ENCODE data around the gene SOS1. TPM values are rescaled to one million over a fixed set of nuclear protein-coding genes. Genes with fewer than 3 reads are reported as not detected.

Gene SOS1
- total RNA-seq, 1 donor from 2014 or later, result 14.1 TPM

DNA sequence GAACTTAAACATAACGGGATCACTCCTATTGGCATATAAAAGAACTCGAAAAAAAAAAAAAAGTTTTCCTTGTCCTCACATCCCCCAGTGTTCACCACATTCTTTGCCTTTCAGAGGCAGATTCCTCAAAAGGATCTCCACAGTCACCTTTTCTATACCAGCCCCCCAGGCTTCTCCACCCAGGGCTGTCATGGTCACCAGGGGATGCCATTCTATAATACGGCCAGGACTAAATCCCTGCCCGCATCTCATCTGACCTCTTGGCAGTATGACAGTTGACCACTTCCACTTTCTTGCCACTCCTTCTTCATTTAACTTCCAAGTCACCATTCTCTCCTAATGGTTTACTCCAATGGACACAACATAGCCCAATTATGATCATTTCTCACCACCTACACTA is 29.3 kb downstream of the SOS1 start:
- H3K27ac ChIP-seq (ENCODE audit: low read depth, low read length), result no peak overlapping the region

DNA sequence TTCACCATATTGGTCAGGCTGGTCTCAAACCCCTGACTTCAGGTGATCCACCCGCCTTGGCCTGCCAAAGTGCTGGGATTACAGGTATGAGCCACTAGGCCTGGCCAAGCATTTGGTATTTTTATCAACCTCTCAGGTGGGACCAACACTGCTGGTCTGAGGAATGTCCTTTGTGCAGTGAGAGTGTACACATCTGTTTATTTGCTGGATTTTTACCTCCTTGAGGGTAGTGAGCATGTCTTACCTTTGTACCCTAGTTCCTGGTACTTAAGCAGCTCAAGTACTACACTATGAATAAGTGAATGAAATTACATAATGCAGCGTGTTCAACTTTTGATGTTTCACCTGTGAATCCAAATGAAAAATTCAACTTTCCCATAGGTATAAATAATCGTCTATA is 29.8 kb downstream of the SOS1 start:
- H3K9ac ChIP-seq (ENCODE audit: low read depth in 1 of 3, low read length in 3 of 3), result no peak overlapping the region
- H3K36me3 ChIP-seq (ENCODE audit: control insufficient read depth in 3 of 3, insufficient read depth in 3 of 3, low read length in 3 of 3), result no peaks in the 10 kb centered on the region
- no peak overlapping the region for H3K27ac ChIP-seq (ENCODE audit: low read depth, low read length)
- H3K9me3 ChIP-seq (ENCODE audit: control insufficient read depth in 3 of 3, low read length in 3 of 3), result no peaks in the 10 kb centered on the region
- peaks cover 3 to 11% (median 8%) of the 10 kb centered on the region in 3 donors for H3K4me1 ChIP-seq (ENCODE audit: control insufficient read depth in 3 of 3, insufficient read depth in 3 of 3, low read length in 3 of 3)
- no peak overlapping the region for H3K4me3 ChIP-seq (ENCODE audit: low read length in 3 of 3)
- H3K27me3 ChIP-seq (ENCODE audit: control insufficient read depth in 3 of 3, insufficient read depth in 3 of 3, low read length in 3 of 3), result no peaks in the 10 kb centered on the region

More for the DNA sequence above, 29.3 kb downstream of the SOS1 start:
- no peak overlapping the region for H3K9ac ChIP-seq (ENCODE audit: low read depth in 1 of 3, low read length in 3 of 3)
- no peak overlapping the region for H3K4me3 ChIP-seq (ENCODE audit: low read length in 3 of 3)
- peaks cover 3 to 11% (median 8%) of the 10 kb centered on the region in 3 donors for H3K4me1 ChIP-seq (ENCODE audit: control insufficient read depth in 3 of 3, insufficient read depth in 3 of 3, low read length in 3 of 3)
- no peaks in the 10 kb centered on the region for H3K27me3 ChIP-seq (ENCODE audit: control insufficient read depth in 3 of 3, insufficient read depth in 3 of 3, low read length in 3 of 3)
- H3K36me3 ChIP-seq (ENCODE audit: control insufficient read depth in 3 of 3, insufficient read depth in 3 of 3, low read length in 3 of 3), result no peaks in the 10 kb centered on the region
- H3K9me3 ChIP-seq (ENCODE audit: control insufficient read depth in 3 of 3, low read length in 3 of 3), result no peaks in the 10 kb centered on the region

DNA sequence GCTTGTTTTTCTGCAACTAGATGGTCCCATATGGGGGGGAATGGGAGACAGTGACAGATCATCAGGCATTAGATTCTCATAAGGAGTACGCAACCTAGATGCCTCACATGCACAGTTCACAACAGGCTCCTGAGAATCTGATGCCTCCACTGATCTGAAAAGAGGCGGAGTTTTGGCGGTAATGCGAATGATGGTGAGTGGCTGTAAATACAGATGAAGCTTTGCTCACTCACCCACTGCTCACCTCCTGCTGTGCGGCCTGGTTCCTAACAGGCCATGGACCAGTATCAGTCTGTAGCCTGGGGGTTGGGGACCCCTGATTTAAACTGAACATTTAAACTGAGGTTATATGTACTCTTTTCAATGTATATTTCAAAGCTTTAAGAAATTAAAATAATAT is 40.7 kb downstream of the SOS1 start:
- Histone ChIP-seq H3K4me3 (ENCODE audit: low read length in 3 of 3) (no peak overlapping the region), H3K36me3 (ENCODE audit: control insufficient read depth in 3 of 3, insufficient read depth in 3 of 3, low read length in 3 of 3) (no peaks in the 10 kb centered on the region), H3K4me1 (ENCODE audit: control insufficient read depth in 3 of 3, insufficient read depth in 3 of 3, low read length in 3 of 3) (no peaks in the 10 kb centered on the region), H3K9me3 (ENCODE audit: control insufficient read depth in 3 of 3, low read length in 3 of 3) (no peaks in the 10 kb centered on the region), H3K9ac (ENCODE audit: low read depth in 1 of 3, low read length in 3 of 3) (no peak overlapping the region), H3K27ac (ENCODE audit: low read depth, low read length) (no peak overlapping the region), H3K27me3 (ENCODE audit: control insufficient read depth in 3 of 3, insufficient read depth in 3 of 3, low read length in 3 of 3) (no peaks in the 10 kb centered on the region)

DNA sequence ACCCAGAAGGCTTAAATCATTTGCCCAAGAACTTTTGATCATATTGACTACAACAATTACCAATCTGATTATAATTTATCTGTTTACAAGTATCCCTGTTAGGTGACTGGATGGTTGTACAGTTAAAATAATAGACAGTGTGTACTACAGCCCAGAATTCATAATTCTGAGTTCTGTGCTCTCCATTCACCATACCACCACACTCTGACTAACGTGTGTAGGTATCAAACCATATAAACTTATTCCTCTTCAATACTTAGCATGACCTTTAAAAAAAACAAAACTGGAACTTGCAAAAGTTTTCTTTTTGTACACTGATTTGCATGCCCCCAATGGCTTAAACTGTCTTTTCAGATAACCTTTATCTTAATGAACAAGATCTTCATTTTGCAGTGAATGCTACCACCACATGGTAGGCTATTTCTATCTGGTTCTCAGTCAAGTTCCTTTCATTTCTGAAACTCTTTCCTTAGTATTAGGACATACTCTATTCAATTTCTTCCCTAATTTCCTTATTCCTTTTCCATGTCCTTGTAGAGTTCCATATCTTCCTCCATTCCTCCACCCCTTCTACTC is 50.9 kb downstream of the SOS1 start:
- Histone ChIP-seq H3K27me3 (ENCODE audit: control insufficient read depth in 3 of 3, insufficient read depth in 3 of 3, low read length in 3 of 3) (no peaks in the 10 kb centered on the region), H3K9me3 (ENCODE audit: control insufficient read depth in 3 of 3, low read length in 3 of 3) (no peaks in the 10 kb centered on the region), H3K27ac (ENCODE audit: low read depth, low read length) (no peak overlapping the region), H3K36me3 (ENCODE audit: control insufficient read depth in 3 of 3, insufficient read depth in 3 of 3, low read length in 3 of 3) (peaks cover 3 to 11% (median 4%) of the 10 kb centered on the region in 3 donors), H3K4me1 (ENCODE audit: control insufficient read depth in 3 of 3, insufficient read depth in 3 of 3, low read length in 3 of 3) (peaks cover 0 to 4% (median 0%) of the 10 kb centered on the region in 3 donors), H3K9ac (ENCODE audit: low read depth in 1 of 3, low read length in 3 of 3) (no peak overlapping the region), H3K4me3 (ENCODE audit: low read length in 3 of 3) (no peak overlapping the region)

DNA sequence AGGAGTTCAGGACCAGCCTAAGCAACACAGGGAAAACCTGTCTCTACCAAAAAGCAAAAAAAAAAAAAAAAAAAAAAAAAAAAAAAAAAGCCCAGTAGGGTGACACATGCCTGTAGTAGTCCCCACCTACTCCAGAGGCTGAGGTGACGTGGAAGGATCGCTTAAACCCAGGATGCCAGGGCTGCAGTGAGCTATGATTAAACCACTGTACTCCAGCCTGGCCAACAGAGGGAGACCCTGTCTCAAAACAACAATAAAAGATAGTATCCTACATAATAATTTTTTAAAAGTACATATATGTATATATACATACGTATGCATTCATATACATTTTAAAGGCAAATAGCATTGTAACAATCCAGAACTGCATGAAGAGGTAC is 51.7 kb downstream of the SOS1 start:
- Histone ChIP-seq H3K4me3 (ENCODE audit: low read length in 3 of 3) (no peak overlapping the region), H3K4me1 (ENCODE audit: control insufficient read depth in 3 of 3, insufficient read depth in 3 of 3, low read length in 3 of 3) (peaks cover 0 to 4% (median 0%) of the 10 kb centered on the region in 3 donors), H3K27me3 (ENCODE audit: control insufficient read depth in 3 of 3, insufficient read depth in 3 of 3, low read length in 3 of 3) (no peaks in the 10 kb centered on the region), H3K9me3 (ENCODE audit: control insufficient read depth in 3 of 3, low read length in 3 of 3) (no peaks in the 10 kb centered on the region), H3K9ac (ENCODE audit: low read depth in 1 of 3, low read length in 3 of 3) (no peak overlapping the region), H3K27ac (ENCODE audit: low read depth, low read length) (no peak overlapping the region), H3K36me3 (ENCODE audit: control insufficient read depth in 3 of 3, insufficient read depth in 3 of 3, low read length in 3 of 3) (peaks cover 3 to 11% (median 4%) of the 10 kb centered on the region in 3 donors)

DNA sequence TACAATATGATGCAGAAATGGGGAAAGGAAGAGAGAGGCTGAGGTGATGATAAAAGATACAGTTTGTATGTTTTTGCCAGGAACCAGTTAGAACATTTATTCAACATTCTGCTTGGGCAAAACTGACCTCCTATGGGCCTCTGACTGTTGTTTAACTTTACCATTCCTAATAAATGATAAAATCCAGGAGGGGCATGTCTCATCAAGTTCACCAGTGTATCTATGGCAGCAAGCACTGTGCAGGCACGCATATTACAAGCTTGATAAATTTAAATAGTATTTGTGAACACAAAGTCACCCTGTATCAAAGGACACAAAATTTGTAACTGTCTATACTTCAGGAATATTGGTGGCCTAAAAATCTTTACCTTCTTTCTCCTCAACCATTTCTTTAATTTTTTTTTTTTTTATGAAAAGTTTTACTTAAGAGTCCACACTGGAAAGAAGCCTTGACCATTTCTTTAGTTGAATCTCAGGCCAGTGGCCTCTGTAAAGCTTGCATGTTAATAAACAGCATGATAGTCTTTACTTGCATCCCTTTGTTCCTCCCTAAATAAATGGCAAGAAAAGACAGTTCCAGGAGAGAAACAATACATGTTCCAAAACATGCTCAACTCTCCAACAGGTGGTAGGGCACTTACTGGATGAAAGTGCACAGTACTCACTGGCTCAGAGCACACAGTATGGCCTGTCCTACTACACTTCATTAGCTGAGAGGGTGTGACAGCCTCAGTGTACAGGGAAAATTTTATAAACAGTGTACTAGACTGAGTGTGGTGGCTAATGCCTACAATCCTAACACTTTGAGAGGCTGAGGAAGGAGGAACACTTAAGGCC is 52.3 kb downstream of the SOS1 start:
- no peaks in the 10 kb centered on the region for H3K9me3 ChIP-seq (ENCODE audit: control insufficient read depth in 3 of 3, low read length in 3 of 3)
- H3K4me3 ChIP-seq (ENCODE audit: low read length in 3 of 3), result no peak overlapping the region
- peaks cover 0 to 4% (median 0%) of the 10 kb centered on the region in 3 donors for H3K4me1 ChIP-seq (ENCODE audit: control insufficient read depth in 3 of 3, insufficient read depth in 3 of 3, low read length in 3 of 3)
- no peak overlapping the region for H3K27ac ChIP-seq (ENCODE audit: low read depth, low read length)
- no peak overlapping the region for H3K9ac ChIP-seq (ENCODE audit: low read depth in 1 of 3, low read length in 3 of 3)
- H3K36me3 ChIP-seq (ENCODE audit: control insufficient read depth in 3 of 3, insufficient read depth in 3 of 3, low read length in 3 of 3), result peaks cover 3 to 11% (median 4%) of the 10 kb centered on the region in 3 donors
- H3K27me3 ChIP-seq (ENCODE audit: control insufficient read depth in 3 of 3, insufficient read depth in 3 of 3, low read length in 3 of 3), result no peaks in the 10 kb centered on the region

DNA sequence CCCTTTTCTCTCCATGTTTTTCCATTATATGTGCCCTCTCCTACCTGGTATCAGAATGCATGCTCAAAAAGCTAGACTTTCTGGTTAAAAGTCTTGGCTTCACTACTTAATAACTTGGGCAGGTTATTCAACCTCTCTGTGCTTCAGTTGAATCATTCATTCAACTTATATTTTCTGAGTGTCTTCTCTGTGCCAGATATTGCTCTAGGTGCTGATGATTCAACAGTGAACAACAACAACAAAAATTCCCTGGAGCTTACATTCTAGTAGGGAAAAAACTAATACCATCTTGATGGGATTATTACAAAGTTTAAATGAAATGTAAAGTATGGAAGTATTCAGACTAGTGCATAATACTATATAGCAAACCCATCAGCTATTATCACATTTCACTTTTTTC is 55.2 kb downstream of the SOS1 start:
- no peak overlapping the region for H3K9ac ChIP-seq (ENCODE audit: low read depth in 1 of 3, low read length in 3 of 3)
- H3K27ac ChIP-seq (ENCODE audit: low read depth, low read length), result no peak overlapping the region
- H3K4me3 ChIP-seq (ENCODE audit: low read length in 3 of 3), result no peak overlapping the region
- no peaks in the 10 kb centered on the region for H3K4me1 ChIP-seq (ENCODE audit: control insufficient read depth in 3 of 3, insufficient read depth in 3 of 3, low read length in 3 of 3)
- H3K9me3 ChIP-seq (ENCODE audit: control insufficient read depth in 3 of 3, low read length in 3 of 3), result no peaks in the 10 kb centered on the region
- peaks cover 3 to 11% (median 4%) of the 10 kb centered on the region in 3 donors for H3K36me3 ChIP-seq (ENCODE audit: control insufficient read depth in 3 of 3, insufficient read depth in 3 of 3, low read length in 3 of 3)
- H3K27me3 ChIP-seq (ENCODE audit: control insufficient read depth in 3 of 3, insufficient read depth in 3 of 3, low read length in 3 of 3), result no peaks in the 10 kb centered on the region

DNA sequence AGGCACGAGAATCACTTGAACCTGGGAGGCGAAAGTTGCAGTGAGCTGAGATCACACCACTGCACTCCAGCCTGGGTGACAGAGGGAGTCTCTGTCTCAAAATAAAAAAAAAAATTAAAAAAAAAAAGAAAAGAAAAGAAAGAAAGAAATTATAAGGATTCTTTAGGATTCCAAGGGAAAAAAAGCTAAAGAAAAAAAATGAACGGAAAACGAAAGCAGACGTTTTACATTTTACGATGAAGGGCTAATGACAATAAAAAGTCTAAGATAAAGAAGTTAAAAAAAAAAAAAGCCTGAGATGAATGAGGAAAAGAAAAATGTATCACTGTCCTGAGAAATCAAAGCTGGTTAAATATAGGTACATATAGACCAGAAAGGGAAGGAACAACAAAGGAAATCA is 58.5 kb downstream of the SOS1 start:
- H3K27ac ChIP-seq (ENCODE audit: low read depth, low read length), result no peak overlapping the region
- no peak overlapping the region for H3K9ac ChIP-seq (ENCODE audit: low read depth in 1 of 3, low read length in 3 of 3)
- no peak overlapping the region for H3K4me3 ChIP-seq (ENCODE audit: low read length in 3 of 3)
- peaks cover 3 to 11% (median 4%) of the 10 kb centered on the region in 3 donors for H3K36me3 ChIP-seq (ENCODE audit: control insufficient read depth in 3 of 3, insufficient read depth in 3 of 3, low read length in 3 of 3)
- H3K9me3 ChIP-seq (ENCODE audit: control insufficient read depth in 3 of 3, low read length in 3 of 3), result no peaks in the 10 kb centered on the region
- H3K4me1 ChIP-seq (ENCODE audit: control insufficient read depth in 3 of 3, insufficient read depth in 3 of 3, low read length in 3 of 3), result no peaks in the 10 kb centered on the region
- no peaks in the 10 kb centered on the region for H3K27me3 ChIP-seq (ENCODE audit: control insufficient read depth in 3 of 3, insufficient read depth in 3 of 3, low read length in 3 of 3)

DNA sequence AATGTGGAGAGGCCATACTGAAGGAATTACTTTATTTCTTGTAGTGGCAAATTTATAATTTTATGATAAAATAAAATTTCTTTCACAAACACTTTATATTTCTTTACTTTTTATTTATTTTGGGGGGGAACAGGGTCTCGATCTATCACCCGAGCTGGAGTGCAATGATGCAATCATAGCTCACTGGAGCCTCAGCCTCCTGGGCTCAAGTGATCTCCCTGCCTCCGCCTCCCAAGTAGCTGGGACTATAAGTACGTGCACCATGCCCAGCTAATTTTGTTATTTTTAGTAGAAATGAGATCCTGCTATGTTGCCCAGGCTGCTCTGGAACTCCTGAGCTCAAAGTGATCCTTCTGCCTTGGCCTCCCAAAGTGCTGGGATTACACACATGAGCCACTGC is 59.6 kb downstream of the SOS1 start:
- Histone ChIP-seq H3K36me3 (ENCODE audit: control insufficient read depth in 3 of 3, insufficient read depth in 3 of 3, low read length in 3 of 3) (peaks cover 3 to 7% (median 4%) of the 10 kb centered on the region in 3 donors), H3K27ac (ENCODE audit: low read depth, low read length) (no peak overlapping the region), H3K4me3 (ENCODE audit: low read length in 3 of 3) (no peak overlapping the region), H3K4me1 (ENCODE audit: control insufficient read depth in 3 of 3, insufficient read depth in 3 of 3, low read length in 3 of 3) (no peaks in the 10 kb centered on the region), H3K9ac (ENCODE audit: low read depth in 1 of 3, low read length in 3 of 3) (no peak overlapping the region), H3K9me3 (ENCODE audit: control insufficient read depth in 3 of 3, low read length in 3 of 3) (no peaks in the 10 kb centered on the region), H3K27me3 (ENCODE audit: control insufficient read depth in 3 of 3, insufficient read depth in 3 of 3, low read length in 3 of 3) (no peaks in the 10 kb centered on the region)

DNA sequence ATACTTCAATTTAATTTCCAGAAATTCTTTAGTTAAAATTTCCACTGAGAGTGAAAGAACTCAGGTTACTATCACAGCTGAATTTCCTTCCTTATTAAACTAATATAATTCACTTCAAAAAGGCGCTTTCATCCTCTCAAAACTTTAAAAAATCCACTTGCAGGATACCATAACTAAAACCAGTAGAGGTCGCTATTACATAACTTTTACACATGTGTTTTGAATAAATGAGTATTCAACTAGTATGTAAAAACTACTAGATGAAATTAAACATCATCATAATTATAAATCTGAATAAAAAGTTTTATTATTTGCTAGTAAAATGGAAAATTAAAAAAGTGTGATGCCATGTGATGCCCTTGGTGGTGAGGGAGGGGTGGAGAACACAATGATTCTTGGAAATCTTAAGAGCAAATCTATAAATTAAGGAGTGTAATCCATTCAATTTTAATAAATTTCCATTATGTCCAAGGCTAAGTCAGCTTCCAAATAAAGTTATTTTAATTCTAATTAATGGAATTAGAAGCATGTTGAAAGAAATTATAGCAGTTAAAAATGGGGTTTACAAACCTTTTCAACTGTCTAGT is 61.4 kb downstream of the SOS1 start:
- H3K9me3 ChIP-seq (ENCODE audit: control insufficient read depth in 3 of 3, low read length in 3 of 3), result no peaks in the 10 kb centered on the region
- no peaks in the 10 kb centered on the region for H3K27me3 ChIP-seq (ENCODE audit: control insufficient read depth in 3 of 3, insufficient read depth in 3 of 3, low read length in 3 of 3)
- H3K27ac ChIP-seq (ENCODE audit: low read depth, low read length), result no peak overlapping the region
- no peaks in the 10 kb centered on the region for H3K36me3 ChIP-seq (ENCODE audit: control insufficient read depth in 3 of 3, insufficient read depth in 3 of 3, low read length in 3 of 3)
- no peaks in the 10 kb centered on the region for H3K4me1 ChIP-seq (ENCODE audit: control insufficient read depth in 3 of 3, insufficient read depth in 3 of 3, low read length in 3 of 3)
- H3K9ac ChIP-seq (ENCODE audit: low read depth in 1 of 3, low read length in 3 of 3), result no peak overlapping the region
- no peak overlapping the region for H3K4me3 ChIP-seq (ENCODE audit: low read length in 3 of 3)

Data from skeletal muscle tissue (tissue), 4 donors.